Effector memory CD4-positive, alpha-beta T cell (primary cell): ENCODE results near the gene BRD1.

Experiments
- DNase-seq, 3 donors: peaks; one replicate each; pipeline ENCODE4 v3.0.0-alpha.2; 2020
- H3K27ac ChIP-seq: 2 replicates; pipeline ENCODE4 v1.7.0; 2013; ENCODE audit warnings: mild to moderate bottlenecking, low read length, moderate library complexity; ENCODE audit not compliant: insufficient read depth, poor library complexity, severe bottlenecking
- H3K27me3 ChIP-seq: replicated peaks from 2 replicates; pipeline ENCODE4 v1.7.0; 2013; ENCODE audit warnings: mild to moderate bottlenecking, low read length; ENCODE audit not compliant: insufficient read depth, control insufficient read depth, poor library complexity, severe bottlenecking
- H3K36me3 ChIP-seq: 2 replicates; pipeline ENCODE4 v1.7.0; 2013; ENCODE audit warnings: mild to moderate bottlenecking, low read length, moderate library complexity; ENCODE audit not compliant: control insufficient read depth, insufficient read depth
- H3K4me1 ChIP-seq: 2 replicates; pipeline ENCODE4 v1.7.0; 2013; ENCODE audit warnings: low read length, mild to moderate bottlenecking; ENCODE audit not compliant: control insufficient read depth, insufficient read depth, poor library complexity, severe bottlenecking
- H3K4me3 ChIP-seq: 2 replicates; pipeline ENCODE4 v1.7.0; 2013; ENCODE audit warnings: low read length, low read depth, mild to moderate bottlenecking; ENCODE audit not compliant: insufficient read depth, poor library complexity, severe bottlenecking
- H3K9me3 ChIP-seq: 2 replicates; pipeline ENCODE4 v1.7.0; 2013; ENCODE audit warnings: mild to moderate bottlenecking, low read length, moderate library complexity; ENCODE audit not compliant: control insufficient read depth

The BRD1 gene

GRCh38 chr22:49769691-49770546, 57.8 kb downstream of the BRD1 start:
- no peaks in the 10 kb centered on the region for H3K27me3 ChIP-seq
- H3K4me3 ChIP-seq, result no peak overlapping the region
- DNase-seq, result no peak
- H3K36me3 ChIP-seq, result peaks cover 16% of the 10 kb centered on the region
- no peaks in the 10 kb centered on the region for H3K9me3 ChIP-seq
- no peaks in the 10 kb centered on the region for H3K4me1 ChIP-seq
- no peak overlapping the region for H3K27ac ChIP-seq

DNA sequence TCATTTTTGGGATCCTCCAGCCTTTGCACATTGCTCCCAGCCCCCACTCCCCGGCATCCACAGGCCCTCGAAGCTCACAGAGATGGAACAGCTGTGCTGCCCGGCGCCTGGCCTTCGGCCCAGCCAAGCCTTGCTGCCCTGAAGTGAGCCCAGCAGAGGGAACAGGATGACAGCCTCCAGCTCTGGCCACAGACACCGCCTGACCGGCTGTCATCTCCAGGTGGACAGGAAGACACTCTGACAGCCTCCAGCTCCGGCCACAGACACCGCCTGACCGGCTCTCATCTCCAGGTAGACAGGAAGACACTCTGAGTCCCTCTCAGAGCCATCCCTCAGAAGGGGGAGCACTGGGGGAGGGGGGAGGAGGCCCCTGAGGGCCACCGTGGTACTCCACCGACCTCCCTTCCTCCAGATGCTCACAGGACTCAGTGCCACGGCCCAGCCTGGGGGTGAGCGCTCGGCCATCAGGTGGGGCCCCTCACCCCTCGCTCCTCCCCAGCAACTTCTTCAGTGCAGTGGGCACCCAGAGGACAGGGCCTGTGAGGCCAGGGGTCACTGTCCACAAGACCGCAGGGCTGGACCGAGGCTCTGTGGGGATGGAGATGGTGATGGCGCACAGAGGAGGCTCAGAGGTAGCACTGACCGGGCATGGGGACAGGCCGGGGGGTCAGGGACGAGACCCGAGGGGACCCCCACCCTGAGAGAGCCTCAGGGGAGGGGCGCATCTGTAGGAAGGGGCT, 58.6 kb downstream of the BRD1 start:
- Histone ChIP-seq H3K4me1 (no peaks in the 10 kb centered on the region), H3K4me3 (no peak overlapping the region), H3K9me3 (no peaks in the 10 kb centered on the region), H3K27ac (no peak overlapping the region), H3K36me3 (peaks cover 8% of the 10 kb centered on the region), H3K27me3 (no peaks in the 10 kb centered on the region)
- no peak for DNase-seq

- H3K4me3 ChIP-seq, result no peak overlapping the region
- H3K27ac ChIP-seq, result no peak overlapping the region
- H3K9me3 ChIP-seq, result no peaks in the 10 kb centered on the region
- H3K27me3 ChIP-seq, result no peaks in the 10 kb centered on the region
- no peaks in the 10 kb centered on the region for H3K4me1 ChIP-seq
- no peaks in the 10 kb centered on the region for H3K36me3 ChIP-seq
- DNase-seq, result no peak
Observed at GRCh38 chr22:49768077-49768910, 59.4 kb downstream of the BRD1 start.

DNA sequence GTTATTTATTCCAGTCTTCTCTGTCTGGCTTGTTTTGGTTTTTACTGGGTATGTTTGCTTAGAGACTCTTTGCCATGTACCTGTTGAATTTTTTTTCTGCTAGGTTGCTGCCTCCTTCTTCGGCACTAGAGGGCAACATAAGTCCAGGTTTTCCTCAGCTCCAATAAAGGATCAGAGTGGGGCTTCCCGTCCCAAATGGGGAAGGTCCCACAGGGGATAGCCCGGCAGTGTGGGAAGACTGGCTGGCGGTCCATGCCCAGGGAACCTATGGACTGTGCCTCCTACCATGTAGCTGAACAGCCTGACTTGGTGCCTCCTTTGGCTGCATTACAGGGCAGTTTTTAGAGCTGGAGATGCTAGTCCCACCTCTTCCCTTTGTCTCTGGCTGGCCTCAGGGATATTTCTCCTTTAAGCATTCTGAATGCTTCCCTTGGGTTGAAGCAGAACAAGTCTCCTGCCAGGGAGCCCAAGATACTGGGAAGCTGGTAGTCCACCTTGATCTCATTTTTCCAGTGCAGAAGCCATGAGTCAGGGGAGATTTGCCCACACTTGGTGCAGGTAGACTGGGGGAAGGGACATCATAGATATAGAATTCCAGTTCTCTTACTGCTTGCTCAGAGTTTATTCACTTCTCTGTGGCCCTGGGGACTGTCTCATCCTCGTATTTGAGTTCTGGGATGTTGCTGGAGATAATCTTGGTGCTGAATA, 60.2 kb downstream of the BRD1 start:
- H3K4me3 ChIP-seq, result no peak overlapping the region
- no peaks in the 10 kb centered on the region for H3K36me3 ChIP-seq
- H3K4me1 ChIP-seq, result no peaks in the 10 kb centered on the region
- peak in 1 of 3 donors; percentile 18 for DNase-seq
- no peaks in the 10 kb centered on the region for H3K9me3 ChIP-seq
- H3K27ac ChIP-seq, result no peak overlapping the region
- H3K27me3 ChIP-seq, result no peaks in the 10 kb centered on the region

DNA sequence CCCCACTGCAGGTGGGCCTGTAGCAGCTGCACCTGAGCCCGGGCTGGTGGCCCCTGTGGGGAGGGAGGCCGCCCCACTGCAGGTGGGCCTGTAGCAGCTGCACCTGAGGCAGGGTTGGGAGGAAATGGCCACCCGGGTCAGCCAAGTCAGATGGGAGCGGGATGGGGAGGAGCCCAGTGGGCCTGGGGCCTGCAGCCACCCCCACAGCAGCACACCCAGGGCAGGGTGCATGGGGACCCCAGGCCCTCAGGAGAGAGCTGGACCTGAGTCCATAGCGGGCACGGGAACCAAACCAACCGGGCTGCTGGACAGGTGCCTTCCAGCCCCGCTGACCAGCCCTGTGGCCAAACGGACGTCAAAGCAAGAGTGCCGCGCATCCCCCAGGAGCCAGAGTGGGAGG, 61.7 kb downstream of the BRD1 start:
- Histone ChIP-seq H3K9me3 (no peaks in the 10 kb centered on the region), H3K27ac (no peak overlapping the region), H3K4me1 (no peaks in the 10 kb centered on the region), H3K27me3 (no peaks in the 10 kb centered on the region), H3K36me3 (no peaks in the 10 kb centered on the region), H3K4me3 (no peak overlapping the region)
- DNase-seq, result no peak

DNA sequence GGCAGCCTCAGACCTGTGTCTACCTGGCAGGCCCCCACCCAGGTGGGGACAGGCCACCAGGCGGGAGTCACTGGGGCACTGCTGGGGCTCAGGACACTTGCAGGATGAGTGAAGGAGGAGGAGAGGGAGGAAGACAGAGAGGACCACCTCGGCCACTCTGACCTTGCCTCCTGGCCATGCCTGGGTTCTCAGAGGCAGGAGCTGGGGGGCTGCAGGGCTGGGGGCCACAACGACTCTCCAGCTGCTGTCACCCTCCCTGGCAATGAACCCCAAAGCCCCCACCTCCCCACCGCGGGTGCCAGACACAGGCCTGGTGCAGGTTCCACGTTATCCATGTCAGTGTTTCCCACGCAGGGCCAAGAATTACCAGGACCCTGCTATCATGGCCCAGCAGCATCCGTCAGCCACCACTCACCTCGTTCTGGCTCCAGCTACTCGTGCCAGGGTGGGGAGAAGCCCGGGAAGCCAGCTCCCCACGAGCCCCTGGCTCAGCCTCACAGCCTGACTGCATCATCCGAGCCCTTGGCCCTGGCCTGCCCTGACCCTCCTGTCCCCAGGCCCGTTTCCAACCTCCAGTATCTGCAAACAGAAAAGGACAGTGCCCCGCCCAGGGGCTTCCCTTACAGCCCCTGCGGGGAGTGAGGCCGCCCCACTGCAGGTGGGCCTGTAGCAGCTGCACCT, 62.4 kb downstream of the BRD1 start:
- no peak for DNase-seq
- Histone ChIP-seq H3K4me3 (no peak overlapping the region), H3K9me3 (no peaks in the 10 kb centered on the region), H3K36me3 (no peaks in the 10 kb centered on the region), H3K4me1 (no peaks in the 10 kb centered on the region), H3K27ac (no peak overlapping the region), H3K27me3 (no peaks in the 10 kb centered on the region)

- H3K27ac ChIP-seq, result no peak overlapping the region
- no peak for DNase-seq
- no peaks in the 10 kb centered on the region for H3K27me3 ChIP-seq
- no peak overlapping the region for H3K4me3 ChIP-seq
- no peaks in the 10 kb centered on the region for H3K9me3 ChIP-seq
- no peaks in the 10 kb centered on the region for H3K4me1 ChIP-seq
- H3K36me3 ChIP-seq, result no peaks in the 10 kb centered on the region
Observed at GRCh38 chr22:49764127-49764581, 63.5 kb downstream of the BRD1 start.

DNA sequence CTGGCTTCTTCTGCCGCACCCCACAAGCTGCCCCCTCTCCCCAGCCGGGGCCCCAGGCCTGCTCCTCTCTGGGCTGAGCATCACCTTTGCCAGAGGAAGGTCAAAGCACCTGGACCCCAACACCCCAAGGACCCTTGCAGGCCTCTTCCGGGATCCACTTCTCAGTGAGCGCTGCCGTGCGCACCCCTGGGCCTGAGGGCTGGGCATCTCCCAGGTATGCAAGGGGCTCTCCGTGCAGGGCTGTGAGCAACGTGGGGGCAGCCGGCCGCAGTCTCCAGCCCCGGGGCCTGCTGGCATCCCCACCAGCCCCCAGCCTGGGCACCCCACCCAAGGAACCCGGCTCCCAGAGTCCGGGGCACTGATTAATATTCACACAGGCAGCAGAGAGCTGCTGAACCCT, 64.0 kb downstream of the BRD1 start:
- Histone ChIP-seq H3K27me3 (no peaks in the 10 kb centered on the region), H3K4me3 (no peak overlapping the region), H3K27ac (no peak overlapping the region), H3K36me3 (no peaks in the 10 kb centered on the region), H3K4me1 (no peaks in the 10 kb centered on the region), H3K9me3 (no peaks in the 10 kb centered on the region)
- DNase-seq, result no peak

DNA sequence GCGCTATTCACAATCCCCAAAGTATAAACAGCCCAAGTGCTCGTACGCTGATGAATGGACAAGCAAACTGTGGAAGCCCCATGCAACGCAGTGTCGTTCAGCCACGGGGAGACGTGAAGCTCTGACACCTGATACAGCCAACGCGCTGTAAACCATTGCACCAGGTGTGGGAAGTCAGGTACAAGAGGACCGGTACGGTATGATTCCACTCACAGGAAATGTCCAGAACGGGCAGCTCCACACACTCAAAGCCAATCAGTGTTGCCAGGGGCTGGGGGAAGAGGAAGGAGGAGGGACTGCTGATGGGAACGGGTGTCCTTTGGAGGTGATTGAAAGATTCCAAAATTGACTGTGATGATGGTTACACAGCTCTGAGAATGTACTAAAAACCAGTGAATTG, 64.5 kb downstream of the BRD1 start:
- H3K27ac ChIP-seq, result no peak overlapping the region
- no peaks in the 10 kb centered on the region for H3K4me1 ChIP-seq
- no peaks in the 10 kb centered on the region for H3K36me3 ChIP-seq
- no peak overlapping the region for H3K4me3 ChIP-seq
- no peaks in the 10 kb centered on the region for H3K27me3 ChIP-seq
- no peaks in the 10 kb centered on the region for H3K9me3 ChIP-seq
- DNase-seq, result no peak
